Right cardiac atrium (tissue), 5 donors: ENCODE results near the gene OARD1. TPM values are rescaled to one million over a fixed set of nuclear protein-coding genes. Genes with fewer than 3 reads are reported as not detected.
A peak's percentile ranks its signal among the peaks of the same experiment; 100 is the strongest.

Source experiments
- ATAC-seq, 2 donors: fragments of 200-7000 bp; cut with Tn5 transposase; one replicate each; pipeline versions ENCODE4 v1.8.0 to v1.9.1; 2020; ENCODE audit warnings: moderate library complexity in 2 of 2, mild to moderate bottlenecking in 1 of 2
- DNase-seq, 3 donors: peaks; one replicate each; pipeline ENCODE4 v3.0.0-alpha.2; 2020
- H3K27ac ChIP-seq: one replicate; pipeline ENCODE4 v1.5.1; 2013; ENCODE audit warnings: mild to moderate bottlenecking, low read length, control low read depth, moderate library complexity
- H3K27me3 ChIP-seq: one replicate; pipeline ENCODE4 v1.6.1; 2013; ENCODE audit not compliant: control insufficient read depth, insufficient read depth
- H3K4me1 ChIP-seq: one replicate; pipeline ENCODE4 v1.6.1; 2013; ENCODE audit warnings: low read length; ENCODE audit not compliant: control insufficient read depth, insufficient read depth
- H3K4me3 ChIP-seq: one replicate; pipeline ENCODE4 v1.5.1; 2013; ENCODE audit warnings: low read length, control low read depth
- H3K9me3 ChIP-seq: one replicate; pipeline ENCODE4 v1.6.1; 2013; ENCODE audit warnings: low read length; ENCODE audit not compliant: control insufficient read depth
- WGBS: extraction: QIAGEN DNeasy Blood & Tissue Kit; methylation state at CpG from one replicate; pipeline ENCODE4 v1.1.7; 2013; 5-methylcytosine and 5-hydroxymethylcytosine counted together
- intact Hi-C, 4 donors: fragments of 100-400 bp; cut with DNase I; formaldehyde crosslinking; loops; one replicate each; pipeline versions ENCODE4 v1.11.0 to v1.14.0; 2022 to 2023
- polyA plus RNA-seq: library from polyadenylated mRNA; stranded (reverse); fragments of 200-250 nt; gene quantifications from one replicate; pipeline ENCODE4 v1.2.3, GENCODE V29; 2013
- total RNA-seq, 4 donors: library from RNA; stranded (reverse); fragmentation: NEBNext Ultra II Directional; extraction: Animal tissue kit (Norgen Biotek cat#: 25700); gene quantifications; one replicate each; pipeline ENCODE4 v1.2.1, GENCODE V29; 2021
- donor health status: healthy with polysubstance abuse.
- donor health status: DM: no; HTN: yes; CAD: no.
- donor health status: DM: no; HTN: no; CAD: no.
- donor health status: DM: no; HTN: yes; CAD: no; lungs with severe emphysema.
- donor health status: DM: yes; HTN: yes; CAD: no.

The OARD1 gene
- total and polyA plus RNA-seq, 5 donors = 15.1 to 27.8 (median 19.0) TPM

- Histone ChIP-seq H3K4me1 (peaks cover 3% of the 10 kb centered on the region), H3K4me3 (peak overlapping the region; percentile 84), H3K27me3 (no peaks in the 10 kb centered on the region), H3K9me3 (no peaks in the 10 kb centered on the region), H3K27ac (peak overlapping the region; percentile 41)
- intact Hi-C loops = no loop called here
- peak in 1 of 3 donors; percentile 47 for DNase-seq
- no peak for ATAC-seq
- WGBS = 48% methylated on average over 11 of the region's 11 CpGs
These were observed 2.7 kb upstream of the OARD1 start for GRCh38 chr6:41074692-41075436.

DNA sequence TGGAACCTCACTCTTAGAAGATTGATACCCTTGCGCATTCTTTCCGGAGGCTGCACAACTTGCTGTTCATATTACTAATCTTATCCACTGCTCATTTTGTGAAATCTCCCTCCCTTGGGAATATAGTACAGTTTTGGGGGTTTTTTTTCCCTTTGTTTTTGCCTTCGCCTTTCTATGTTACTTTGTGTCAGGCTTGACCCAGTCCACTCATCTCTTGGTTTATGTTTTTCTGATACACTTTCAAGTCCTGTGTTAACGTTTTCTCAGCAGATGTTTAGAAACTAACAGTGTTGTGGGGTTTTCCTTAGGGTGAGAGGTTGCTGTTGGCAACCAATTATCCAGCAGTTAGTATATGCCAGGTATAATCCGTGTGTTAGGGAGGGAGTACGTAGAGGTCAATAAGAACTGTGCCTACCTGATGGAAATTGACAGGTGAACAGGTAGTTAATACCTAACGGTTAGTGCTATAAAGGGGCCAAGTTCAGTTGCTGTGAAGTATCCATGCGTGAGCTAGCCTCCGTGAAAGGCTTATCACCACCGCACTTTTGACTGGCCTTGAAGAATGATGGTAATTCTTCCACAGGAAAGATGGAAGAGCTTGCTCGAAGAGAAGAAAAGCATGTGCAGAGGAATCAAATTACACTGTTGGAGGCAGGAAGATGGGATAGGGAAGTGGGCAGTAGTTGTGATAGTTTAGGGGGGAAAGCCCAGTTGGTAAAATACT lies 2.0 kb upstream of the OARD1 start:
- ATAC-seq (no peak), DNase-seq (no peak)
- Histone ChIP-seq H3K27me3 (no peaks in the 10 kb centered on the region), H3K27ac (peak overlapping the region; percentile 96), H3K4me1 (peaks cover 3% of the 10 kb centered on the region), H3K4me3 (peak overlapping the region; percentile 84), H3K9me3 (no peaks in the 10 kb centered on the region)
- intact Hi-C loops = no loop called here
- WGBS = 5% methylated on average over 11 of the region's 11 CpGs

DNA sequence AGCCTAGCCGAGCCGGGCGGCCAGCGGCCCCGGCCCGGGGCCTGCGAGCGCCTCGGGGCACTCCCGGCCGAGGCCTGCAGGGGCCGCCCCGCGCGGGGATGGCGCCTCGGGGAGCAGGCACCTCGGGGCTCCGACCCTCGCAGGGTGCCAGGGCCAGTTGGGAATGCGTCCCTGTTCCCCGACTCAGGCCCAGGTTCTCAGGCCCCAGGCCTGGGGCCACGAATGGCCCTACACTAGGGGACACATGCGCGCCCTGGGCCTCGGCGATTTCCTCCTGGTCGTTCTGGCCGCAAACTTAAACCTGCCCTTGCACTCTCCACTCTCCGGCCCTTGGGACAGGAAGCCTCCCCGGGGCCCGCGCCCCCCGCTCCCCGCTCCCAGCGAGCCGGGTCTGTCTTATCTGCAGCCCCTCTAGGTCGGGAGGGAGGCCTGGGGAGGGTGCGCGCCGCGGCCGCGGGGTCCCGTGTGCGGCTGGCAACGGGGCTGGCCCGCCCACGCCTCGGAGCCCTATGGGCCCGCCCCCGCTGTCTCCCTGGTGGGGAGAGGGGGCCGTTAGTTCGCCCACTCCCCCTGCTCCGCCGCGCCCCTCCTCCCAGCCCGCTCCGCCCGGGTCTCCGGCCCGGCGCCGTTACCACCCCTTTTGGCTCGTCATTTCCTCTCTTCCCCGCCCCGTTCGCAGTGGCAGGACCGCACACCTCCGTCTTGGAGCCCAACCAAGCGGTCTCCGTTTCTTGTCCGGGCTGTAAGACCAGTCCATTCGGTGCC lies 1.2 kb upstream of the OARD1 start:
- WGBS = under 1% methylated on average over 74 of the region's 74 CpGs
- DNase-seq (peak; percentile 88 to 94 (median 92)), ATAC-seq (peak; percentile 9 to 49)
- Histone ChIP-seq H3K27me3 (no peaks in the 10 kb centered on the region), H3K9me3 (no peaks in the 10 kb centered on the region), H3K27ac (peak overlapping the region; percentile 96), H3K4me1 (peaks cover 3% of the 10 kb centered on the region), H3K4me3 (peak overlapping the region; percentile 84)
- intact Hi-C loops = no loop called here

- H3K4me1 ChIP-seq = peaks cover 3% of the 10 kb centered on the region
- intact Hi-C loops = no loop called here
These were observed 663 bp upstream of the OARD1 start, which contains the start of gene NFYA for GRCh38 chr6:41072836-41073202. Gene NFYA (plus strand): TSS chr6:41072974. CDS start chr6:41079090, 6,116 bp downstream.

GRCh38 chr6:41071501-41071922 lies 644 bp downstream of the OARD1 start:
- Histone ChIP-seq H3K9me3 (no peaks in the 10 kb centered on the region), H3K27ac (peak overlapping the region; percentile 100), H3K27me3 (no peaks in the 10 kb centered on the region), H3K4me3 (peak overlapping the region; percentile 93), H3K4me1 (peaks cover 3% of the 10 kb centered on the region)
- under 1% methylated on average over 16 of the region's 16 CpGs for WGBS
- intact Hi-C loops = no loop called here
- DNase-seq (peak in 1 of 3 donors; percentile 92), ATAC-seq (no peak)

More at GRCh38 chr6:41072836-41073202, 663 bp upstream of the OARD1 start, which contains the start of gene NFYA:
- under 1% methylated on average over 37 of the region's 37 CpGs for WGBS
- Histone ChIP-seq H3K9me3 (no peaks in the 10 kb centered on the region), H3K27ac (peak within 1 kb of the TSS; percentile 100), H3K4me3 (peak within 1 kb of the TSS; percentile 93), H3K27me3 (no peaks in the 10 kb centered on the region)
- peak; percentile 99 to 100 (median 100) for DNase-seq
- peak; percentile 86 for ATAC-seq

DNA sequence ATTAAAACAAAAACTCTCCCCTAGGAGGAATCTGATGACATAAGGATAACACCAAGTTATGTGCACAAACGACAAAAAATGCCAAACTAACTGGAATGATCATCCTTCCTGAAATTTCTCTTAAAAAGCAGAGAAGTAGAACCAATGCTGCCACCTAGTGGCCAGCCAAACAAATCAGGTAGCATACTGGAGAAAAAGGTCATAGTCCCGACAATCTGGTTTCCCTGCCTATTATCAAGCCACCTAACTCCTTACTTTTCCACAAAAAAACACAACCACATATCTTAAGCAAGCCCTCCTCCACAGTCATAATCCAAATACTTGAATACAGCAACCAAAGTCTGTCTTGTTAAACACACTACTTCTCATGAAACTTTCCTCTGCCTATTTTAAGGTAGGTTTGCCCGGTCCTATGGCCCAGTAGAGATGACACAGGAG lies 5.3 kb downstream of the OARD1 start:
- Histone ChIP-seq H3K4me3 (no peak overlapping the region), H3K9me3 (no peaks in the 10 kb centered on the region), H3K27ac (no peak overlapping the region), H3K4me1 (no peaks in the 10 kb centered on the region), H3K27me3 (no peaks in the 10 kb centered on the region)
- peak; percentile 70 to 88 (median 80) for DNase-seq
- no peak for ATAC-seq
- intact Hi-C loops = loop anchor here in 2 of 4 donors (5.0 to 10.0 kb wide), 2 partner anchors 60 to 62 kb away; no protein-coding TSS in a partner anchor
- 24% methylated on average over 3 of the region's 3 CpGs for whole genome bisulfite sequencing

DNA sequence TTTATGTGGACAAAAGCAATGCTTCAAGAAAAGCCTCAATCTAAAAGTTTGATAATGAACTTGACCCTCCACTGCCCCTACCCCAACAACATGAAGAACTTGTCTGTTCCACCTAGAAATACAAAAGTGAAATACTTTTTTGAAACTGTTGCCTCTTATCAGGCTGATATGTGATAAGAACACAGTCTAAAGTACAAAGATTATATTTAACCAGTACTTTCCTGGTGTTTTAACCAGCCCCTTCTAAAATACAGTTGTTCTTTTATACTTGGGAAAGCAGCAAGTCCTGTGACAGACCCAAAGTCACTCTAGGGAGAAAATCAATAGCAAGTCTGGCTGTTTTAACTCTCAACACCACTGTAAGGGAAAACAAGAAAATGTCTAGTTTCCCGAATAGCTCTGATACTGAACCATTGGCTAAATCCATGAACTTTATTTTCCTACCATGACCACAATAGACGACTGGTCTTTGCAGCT lies 6.6 kb downstream of the OARD1 start:
- Histone ChIP-seq H3K4me1 (peaks cover 4% of the 10 kb centered on the region), H3K27ac (no peak overlapping the region), H3K27me3 (no peaks in the 10 kb centered on the region), H3K9me3 (no peaks in the 10 kb centered on the region), H3K4me3 (no peak overlapping the region)
- ATAC-seq = no peak
- no peak for DNase-seq
- intact Hi-C loops = loop anchor here in 2 of 4 donors (5.0 to 10.0 kb wide), 2 partner anchors 58 to 61 kb away; no protein-coding TSS in a partner anchor
- 87% methylated on average over 2 of the region's 2 CpGs for WGBS

- no peak for ATAC-seq
- intact Hi-C loops = loop anchor here in 3 of 4 donors (5.0 to 10.0 kb wide), 2 partner anchors 58 to 60 kb away; no protein-coding TSS in a partner anchor
- Histone ChIP-seq H3K9me3 (no peaks in the 10 kb centered on the region), H3K27ac (no peak overlapping the region), H3K27me3 (no peaks in the 10 kb centered on the region), H3K4me3 (no peak overlapping the region), H3K4me1 (peaks cover 4% of the 10 kb centered on the region)
- 54% methylated on average over 5 of the region's 5 CpGs for WGBS
- no peak for DNase-seq
These were observed 7.3 kb downstream of the OARD1 start for GRCh38 chr6:41064841-41065240.

DNA sequence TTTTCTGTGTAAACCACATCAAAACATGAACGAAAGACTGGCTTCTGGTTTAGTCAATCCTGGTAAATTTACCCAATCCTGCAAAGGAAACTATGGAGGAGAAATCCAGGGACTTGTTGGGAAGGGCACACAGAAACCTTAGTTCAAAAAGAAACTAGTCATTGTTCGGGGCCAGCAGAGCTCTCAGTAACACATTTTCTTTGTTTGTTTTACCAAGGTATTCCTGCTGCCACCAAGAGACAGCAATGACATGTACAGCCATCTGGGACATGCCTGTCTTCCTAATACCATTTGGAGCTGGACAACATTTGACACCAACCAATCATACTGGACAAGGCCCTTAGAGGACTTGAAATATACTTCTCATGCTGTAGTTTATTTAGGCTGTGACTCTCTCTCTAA lies 8.3 kb downstream of the OARD1 start:
- no peaks in the 10 kb centered on the region for H3K9me3 ChIP-seq
- intact Hi-C loops = loop anchor here in 2 of 4 donors (5.0 to 10.0 kb wide), 2 partner anchors 57 to 59 kb away; no protein-coding TSS in a partner anchor
- H3K27me3 ChIP-seq = no peaks in the 10 kb centered on the region
- 70% methylated on average over 2 of the region's 2 CpGs for WGBS
- no peak overlapping the region for H3K4me3 ChIP-seq
- H3K4me1 ChIP-seq = peaks cover 8% of the 10 kb centered on the region
- no peak for DNase-seq
- peak overlapping the region; percentile 77 for H3K27ac ChIP-seq
- peak; percentile 23 to 53 for ATAC-seq

- Histone ChIP-seq H3K27ac (no peak overlapping the region), H3K9me3 (no peaks in the 10 kb centered on the region), H3K4me3 (no peak overlapping the region), H3K27me3 (no peaks in the 10 kb centered on the region), H3K4me1 (peaks cover 14% of the 10 kb centered on the region)
- WGBS = 63% methylated on average over 1 of the region's 1 CpG
- intact Hi-C loops = loop anchor here in 2 of 4 donors (5.0 to 10.0 kb wide), 2 partner anchors 55 to 57 kb away; no protein-coding TSS in a partner anchor
- ATAC-seq = no peak
- no peak for DNase-seq
These were observed 10.1 kb downstream of the OARD1 start for GRCh38 chr6:41062056-41062455.
